Psoas muscle (tissue), 8 donors: ENCODE measurements around the gene FGR. TPM values are rescaled to one million over a fixed set of nuclear protein-coding genes. Genes with fewer than 3 reads are reported as not detected.
"Not testable (repeated sequence)": the region's sequence is repeated elsewhere in the genome, so short reads cannot be mapped to it uniquely, and the experiment has no call there.

ENCODE experiments used
- ATAC-seq, 4 donors: fragments of 200-7000 bp; cut with Tn5 transposase; one replicate each; pipeline ENCODE4 v1.9.1; 2020; ENCODE audit warnings: moderate library complexity in 3 of 4, mild to moderate bottlenecking in 2 of 4
- DNase-seq, 2 donors: peaks; one replicate each; pipeline ENCODE4 v3.0.0-alpha.2; 2020
- H3K27ac ChIP-seq: fragments of 200-600 bp; one replicate; pipeline ENCODE4 v1.8.0; 2022
- H3K27me3 ChIP-seq, 3 donors: fragments of 200-600 bp in 1 of 3; one replicate each; pipeline versions ENCODE4 v1.6.1 to v1.8.0; 2013 to 2022; ENCODE audit warnings: low read length in 2 of 3, mild to moderate bottlenecking in 2 of 3, moderate library complexity in 1 of 3; ENCODE audit not compliant: insufficient read depth in 3 of 3
- H3K36me3 ChIP-seq, 2 donors: fragments of 200-600 bp in 1 of 2; one replicate each; pipeline versions ENCODE4 v1.6.1 to v1.8.0; 2013 to 2022; ENCODE audit warnings: low read depth in 1 of 2, mild to moderate bottlenecking in 1 of 2, moderate library complexity in 1 of 2; ENCODE audit not compliant: insufficient read depth in 1 of 2
- H3K4me1 ChIP-seq: fragments of 200-600 bp; one replicate; pipeline ENCODE4 v1.8.0; 2022
- H3K4me3 ChIP-seq: fragments of 200-600 bp; one replicate; pipeline ENCODE4 v1.8.0; 2022; ENCODE audit warnings: mild to moderate bottlenecking
- H3K9me3 ChIP-seq: fragments of 200-600 bp; one replicate; pipeline ENCODE4 v1.8.0; 2022
- CTCF ChIP-seq: fragments of 200-600 bp; IDR thresholded peaks from one replicate; pipeline ENCODE4 v1.8.0; 2022; ENCODE audit warnings: antibody characterized with exemption
- WGBS, 3 donors: extraction: QIAGEN DNeasy Blood & Tissue Kit; methylation state at CpG; one replicate each; pipeline versions ENCODE4 v1.1.6 to v1.1.7; 2013; 5-methylcytosine and 5-hydroxymethylcytosine counted together
- intact Hi-C, 2 donors: fragments of 100-400 bp; cut with DNase I; formaldehyde crosslinking; loops; one replicate each; pipeline versions ENCODE4 v1.11.0 to v1.14.2; 2022
- long read RNA-seq, 2 donors: library from polyadenylated mRNA; unstranded; transcript quantifications; one replicate each; pipeline ENCODE4 v2.0.0, GENCODE V29; 2021
- polyA plus RNA-seq, 3 donors: library from polyadenylated mRNA; stranded (reverse); fragments of 200-250 nt; gene quantifications; one replicate each; pipeline ENCODE4 v1.2.3, GENCODE V29; 2013
- total RNA-seq, 4 donors: library from RNA; stranded (reverse); fragmentation: NEBNext Ultra II Directional in 2 of 4; extraction: Animal tissue kit (Norgen Biotek cat#: 25700) in 2 of 4; gene quantifications; one replicate each; pipeline versions ENCODE4 v1.2.1 to v1.2.4, GENCODE V29; 2021 to 2023
- donor health status: healthy with polysubstance abuse.
- donor health status: DM: no; HTN: no; CAD: no; lungs with moderate emphysema.
- donor health status: Bipolar disorder and iron deficiency.
- donor health status: healthy.
- donor health status: DM: yes; HTN: yes; CAD: no.
- donor health status: DM: no; HTN: no; CAD: no.
- donor health status: DM: no; HTN: no; CAD: no.
- donor health status: DM: yes; HTN: yes; CAD: no.

The FGR gene
- total RNA-seq (1 to 10 TPM; 1.3 to 3.5 (median 3.1) TPM), polyA plus RNA-seq (1 to 10 TPM; 1.7 to 3.8 (median 2.0) TPM)
- long read RNA-seq, donor 1, result 0 reads
- long read RNA-seq, donor 2, partial matches to known transcripts, result 3 of 5 reads
- long read RNA-seq, donor 2, other reads (novel, unspliced or antisense), result 0 of 5 reads

GRCh38 chr1:27634985-27635367 lies at the start of gene FGR:
FGR (minus strand) TSS chr1:27635185; CDS start chr1:27623916, 11,269 bp downstream.
- H3K4me1 ChIP-seq, result peaks cover 5% of the 10 kb centered on the region
- 31 to 43% (median 33%) methylated on average over 22 to 28 of the region's 28 CpGs for WGBS, 3 donors
- H3K36me3 ChIP-seq, result no peaks in the 10 kb centered on the region
- DNase-seq, result no peak
- ATAC-seq, result peak in 1 of 4 donors; percentile 40
- peaks cover 0 to 15% (median 7%) of the 10 kb centered on the region in 3 donors for H3K27me3 ChIP-seq
- H3K4me3 ChIP-seq, result peak within 1 kb of the TSS; percentile 60
- intact Hi-C loops, result no loop called here
- H3K9me3 ChIP-seq, result no peaks in the 10 kb centered on the region
- TF ChIP-seq CTCF, result no peak
- peak within 1 kb of the TSS; percentile 41 for H3K27ac ChIP-seq

GRCh38 chr1:27684176-27684575 lies 49.2 kb upstream of the FGR start:
- no peak for DNase-seq
- H3K27ac ChIP-seq, result no peak overlapping the region
- H3K27me3 ChIP-seq, result peaks cover 0 to 2% (median 0%) of the 10 kb centered on the region in 3 donors
- no peaks in the 10 kb centered on the region for H3K36me3 ChIP-seq
- WGBS, 3 donors, result 86 to 94% (median 93%) methylated on average over 2 of the region's 2 CpGs
- no peaks in the 10 kb centered on the region for H3K4me1 ChIP-seq
- no peak for TF ChIP-seq CTCF
- H3K9me3 ChIP-seq, result peaks cover 5% of the 10 kb centered on the region
- intact Hi-C loops, result no loop called here
- no peak overlapping the region for H3K4me3 ChIP-seq
- ATAC-seq, result no peak

- no peak for TF ChIP-seq CTCF
- Histone ChIP-seq H3K36me3 (no peaks in the 10 kb centered on the region), H3K27ac (no peak overlapping the region), H3K27me3 (peaks cover 0 to 2% (median 0%) of the 10 kb centered on the region in 3 donors), H3K9me3 (peaks cover 5% of the 10 kb centered on the region), H3K4me1 (no peaks in the 10 kb centered on the region), H3K4me3 (no peak overlapping the region)
- no peak for DNase-seq
- ATAC-seq, result no peak
- 87 to 93% (median 91%) methylated on average over 5 of the region's 5 CpGs for WGBS, 3 donors
- intact Hi-C loops, result no loop called here
Observed at GRCh38 chr1:27682351-27682944, 47.5 kb upstream of the FGR start.

- H3K36me3 ChIP-seq, H3K4me3 ChIP-seq, H3K27ac ChIP-seq, ATAC-seq, H3K9me3 ChIP-seq, DNase-seq, intact Hi-C loops, H3K27me3 ChIP-seq, H3K4me1 ChIP-seq: not testable (repeated sequence)
- WGBS, 3 donors, result 93 to 98% (median 95%) methylated on average over 4 of the region's 4 CpGs
Observed at GRCh38 chr1:27681580-27681979, 46.6 kb upstream of the FGR start.

- H3K27ac ChIP-seq, intact Hi-C loops, H3K4me1 ChIP-seq, H3K9me3 ChIP-seq, H3K4me3 ChIP-seq, H3K27me3 ChIP-seq, ATAC-seq, DNase-seq, H3K36me3 ChIP-seq: not testable (repeated sequence)
- WGBS, 3 donors, result 89 to 97% (median 95%) methylated on average over 2 of the region's 2 CpGs
Observed at GRCh38 chr1:27680225-27680791, 45.3 kb upstream of the FGR start.
